HG03139 (cell line): ENCODE data around the gene LAMA5.

Experiments used
- ATAC-seq: cut with Tn5 transposase; IDR thresholded peaks from one replicate; pipeline ENCODE4 v1.9.1; 2021; ENCODE audit not compliant: unreplicated experiment

Gene LAMA5

GRCh38 chr20:62350098-62350628, 16.9 kb downstream of the LAMA5 start:
- ATAC-seq: no peak

DNA sequence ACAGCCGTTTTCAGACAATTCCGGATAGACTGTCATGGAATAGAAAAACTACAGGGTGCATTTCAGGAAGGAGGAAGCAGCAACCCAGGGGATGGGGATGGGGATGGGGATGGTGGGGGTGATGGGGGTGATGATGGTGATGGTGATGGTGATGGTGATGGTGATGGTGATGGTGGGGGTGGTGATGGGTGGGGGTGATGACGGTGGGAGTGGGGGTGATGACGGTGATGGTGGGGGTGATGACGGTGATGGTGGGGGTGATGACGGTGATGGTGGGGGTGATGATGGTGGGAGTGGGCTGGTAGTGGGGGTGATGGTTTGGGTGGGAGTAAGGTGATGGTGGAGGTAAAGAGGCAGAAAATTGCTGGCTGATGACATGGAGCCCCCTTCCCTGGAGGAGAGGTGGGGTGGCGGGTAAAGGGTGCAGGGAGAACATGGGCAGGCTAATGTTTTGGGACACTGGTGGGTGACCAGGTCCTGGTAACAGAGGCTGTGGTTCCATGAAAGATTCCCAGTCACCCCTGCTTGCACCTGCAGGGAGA, 17.5 kb downstream of the LAMA5 start:
- no peak for ATAC-seq

- ATAC-seq: no peak
Observed at GRCh38 chr20:62348604-62349003, 18.5 kb downstream of the LAMA5 start.

GRCh38 chr20:62347445-62347844, 19.7 kb downstream of the LAMA5 start:
- ATAC-seq: no peak

- no peak for ATAC-seq
Observed at GRCh38 chr20:62347151-62347404, 20.0 kb downstream of the LAMA5 start.

- ATAC-seq: no peak
Observed at GRCh38 chr20:62346398-62347150, 20.5 kb downstream of the LAMA5 start.

DNA sequence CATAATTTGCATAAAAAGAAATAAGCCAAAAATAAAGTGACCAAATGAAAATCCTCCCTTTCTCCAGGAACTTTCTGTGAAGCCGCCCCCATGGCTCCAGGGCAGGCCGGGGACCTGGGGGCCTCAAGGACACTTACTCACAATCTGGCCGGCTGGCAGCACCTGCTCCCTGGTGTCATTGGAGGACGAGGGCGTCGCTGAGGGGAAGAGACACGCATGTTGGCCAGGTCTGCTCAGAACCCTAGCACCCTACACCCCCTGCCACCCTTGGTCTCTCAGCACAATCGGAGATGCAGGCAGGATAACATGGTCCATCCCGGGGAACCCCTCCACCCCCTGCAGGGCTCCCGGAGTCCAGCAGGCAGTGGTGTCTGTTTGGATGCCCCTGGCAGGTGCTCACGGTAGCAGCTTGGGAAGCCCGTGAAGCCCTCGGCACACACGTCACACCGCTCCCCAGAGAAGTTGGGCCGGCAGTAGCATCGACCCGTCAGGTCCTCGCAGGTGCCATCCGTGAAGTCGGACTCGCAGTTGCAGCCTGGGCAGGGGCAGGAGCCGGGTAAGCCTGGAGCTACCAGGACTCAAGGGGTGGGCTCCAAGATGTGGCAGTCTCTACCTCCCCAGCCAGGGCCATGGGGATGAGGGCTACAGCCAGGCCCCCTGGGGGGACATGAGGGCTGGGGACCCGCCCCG, 21.3 kb downstream of the LAMA5 start:
- no peak for ATAC-seq

GRCh38 chr20:62344782-62345181, 22.3 kb downstream of the LAMA5 start:
- no peak for ATAC-seq

- ATAC-seq: no peak
Observed at GRCh38 chr20:62344092-62344491, 23.0 kb downstream of the LAMA5 start.

DNA sequence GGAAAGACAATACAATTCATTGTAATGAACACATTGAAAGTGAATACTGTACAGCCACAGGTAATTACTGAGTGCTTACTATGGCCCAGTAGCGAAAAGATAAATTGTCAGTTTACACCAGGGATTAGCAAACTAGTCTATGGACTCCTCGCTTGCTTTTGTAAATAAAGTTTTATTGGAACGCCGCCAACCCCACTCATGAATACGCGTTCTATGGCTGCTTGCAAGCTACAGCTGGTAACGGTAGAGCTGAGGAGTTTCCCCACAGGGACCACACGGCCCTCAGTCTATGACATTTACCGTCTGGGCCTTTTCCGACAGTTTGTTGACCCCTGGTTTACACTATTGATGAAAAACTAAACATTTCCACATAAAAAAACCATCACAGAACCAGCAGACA, 24.2 kb downstream of the LAMA5 start:
- ATAC-seq: no peak

- ATAC-seq: peak; percentile 64
Observed at GRCh38 chr20:62339647-62340062, 27.5 kb downstream of the LAMA5 start.

DNA sequence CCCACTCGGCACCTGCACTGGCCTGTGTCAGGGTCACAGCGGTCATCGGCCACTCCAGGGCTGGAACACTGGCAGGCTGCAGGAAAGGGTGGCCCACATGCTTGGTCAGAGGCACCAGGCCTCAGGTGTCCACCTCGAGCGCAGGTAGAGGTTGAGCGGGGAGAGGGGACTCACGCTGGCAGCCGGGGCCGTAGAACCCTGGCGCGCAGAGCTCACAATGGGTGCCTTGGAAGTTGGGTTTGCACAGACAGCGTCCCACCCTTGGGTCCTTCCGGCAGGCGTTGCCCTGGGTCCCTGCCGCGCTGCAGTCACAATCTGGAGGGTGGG, 28.9 kb downstream of the LAMA5 start:
- ATAC-seq: no peak

- ATAC-seq: peak; percentile 45
Observed at GRCh38 chr20:62337558-62338293, 29.4 kb downstream of the LAMA5 start.

DNA sequence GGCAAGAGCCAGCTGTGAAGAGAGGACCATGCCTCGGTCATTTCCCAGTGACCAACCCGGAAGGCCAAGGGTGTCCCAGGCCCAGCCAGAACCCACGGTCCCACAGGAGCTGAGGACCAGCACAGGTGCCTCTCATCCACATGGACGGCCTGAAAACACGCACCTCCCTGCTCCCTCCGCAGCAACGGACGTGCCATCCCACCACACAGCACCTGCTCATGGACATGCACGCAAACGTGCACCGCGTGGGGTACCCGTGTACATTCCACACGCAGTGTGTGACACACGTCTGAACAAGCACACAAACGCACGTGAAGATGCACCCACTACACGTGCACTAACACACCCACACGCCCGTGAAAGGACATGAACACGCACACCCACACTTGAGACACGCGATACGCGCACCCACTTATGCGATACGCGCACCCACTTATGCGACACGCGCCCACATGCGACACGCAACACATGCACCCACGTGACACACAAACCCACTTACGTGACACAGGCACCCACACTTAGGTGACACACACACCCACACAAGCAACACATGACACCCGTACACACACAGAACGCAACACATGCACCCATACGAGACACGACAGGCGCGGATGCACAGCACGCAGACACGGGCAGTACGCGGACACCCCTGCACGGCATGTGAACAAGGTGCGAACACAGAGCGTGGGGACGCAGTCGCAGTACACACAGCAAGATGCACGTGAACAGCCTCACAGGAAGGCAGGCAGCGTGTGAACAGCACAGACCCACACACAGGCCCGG, 30.1 kb downstream of the LAMA5 start:
- no peak for ATAC-seq

GRCh38 chr20:62336329-62336728, 30.8 kb downstream of the LAMA5 start:
- no peak for ATAC-seq

DNA sequence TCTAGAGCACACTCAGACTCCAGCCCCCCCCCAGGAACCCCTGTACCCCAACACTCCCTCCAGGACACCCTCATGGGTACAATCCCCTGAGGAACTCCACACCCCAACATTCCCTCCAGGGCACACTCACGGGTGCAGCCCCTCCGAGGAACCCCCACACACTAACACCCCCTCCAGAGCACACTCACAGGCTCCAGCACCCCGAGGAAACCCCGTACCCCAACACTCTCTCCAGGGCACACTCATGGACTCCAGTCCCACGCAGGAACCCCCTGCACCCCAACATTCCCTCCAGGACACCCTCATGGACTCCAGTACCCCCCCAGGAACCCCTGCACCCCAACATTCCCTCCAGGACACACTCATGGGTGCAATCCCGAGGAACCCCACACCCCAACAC, 31.6 kb downstream of the LAMA5 start:
- no peak for ATAC-seq

GRCh38 chr20:62334881-62335280, 32.2 kb downstream of the LAMA5 start:
- no peak for ATAC-seq

DNA sequence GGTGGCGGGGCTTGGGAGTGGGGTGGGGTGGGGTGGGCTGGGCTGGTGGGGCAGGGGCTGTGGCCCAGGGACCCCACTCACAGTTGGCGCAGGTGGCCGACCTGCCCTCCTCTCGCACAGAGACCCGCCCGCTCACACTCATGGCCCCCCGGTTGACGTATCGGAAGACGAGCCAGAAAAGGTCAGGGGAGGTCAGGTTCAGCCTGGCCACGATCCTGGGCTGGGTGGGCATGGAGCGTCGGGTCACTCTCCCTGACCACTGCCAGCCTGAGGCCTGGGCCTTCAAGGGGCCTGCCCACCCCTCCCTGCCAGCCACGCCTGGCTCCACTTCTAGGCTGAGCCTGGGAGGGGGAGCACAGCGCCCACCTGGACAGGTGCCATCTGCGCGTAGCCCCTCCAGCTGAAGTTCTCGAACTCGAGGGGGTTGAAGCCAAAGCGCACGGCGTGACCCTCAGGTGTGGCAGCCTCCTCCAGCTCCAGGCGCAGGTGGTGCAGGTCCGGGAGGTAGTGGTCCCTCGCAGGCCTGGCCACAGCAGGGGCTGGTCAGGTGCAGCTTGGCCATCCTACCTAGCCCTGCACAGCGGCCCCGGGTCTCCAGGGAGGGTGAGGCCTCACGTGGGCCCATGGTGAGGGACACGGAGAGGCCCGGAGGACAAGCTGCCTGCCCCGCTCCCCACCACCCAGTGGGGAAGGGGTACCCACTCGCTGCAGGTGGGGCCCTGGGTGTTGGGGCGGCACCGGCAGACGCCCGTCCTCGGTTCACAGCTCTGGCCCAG, 33.1 kb downstream of the LAMA5 start:
- ATAC-seq: no peak

DNA sequence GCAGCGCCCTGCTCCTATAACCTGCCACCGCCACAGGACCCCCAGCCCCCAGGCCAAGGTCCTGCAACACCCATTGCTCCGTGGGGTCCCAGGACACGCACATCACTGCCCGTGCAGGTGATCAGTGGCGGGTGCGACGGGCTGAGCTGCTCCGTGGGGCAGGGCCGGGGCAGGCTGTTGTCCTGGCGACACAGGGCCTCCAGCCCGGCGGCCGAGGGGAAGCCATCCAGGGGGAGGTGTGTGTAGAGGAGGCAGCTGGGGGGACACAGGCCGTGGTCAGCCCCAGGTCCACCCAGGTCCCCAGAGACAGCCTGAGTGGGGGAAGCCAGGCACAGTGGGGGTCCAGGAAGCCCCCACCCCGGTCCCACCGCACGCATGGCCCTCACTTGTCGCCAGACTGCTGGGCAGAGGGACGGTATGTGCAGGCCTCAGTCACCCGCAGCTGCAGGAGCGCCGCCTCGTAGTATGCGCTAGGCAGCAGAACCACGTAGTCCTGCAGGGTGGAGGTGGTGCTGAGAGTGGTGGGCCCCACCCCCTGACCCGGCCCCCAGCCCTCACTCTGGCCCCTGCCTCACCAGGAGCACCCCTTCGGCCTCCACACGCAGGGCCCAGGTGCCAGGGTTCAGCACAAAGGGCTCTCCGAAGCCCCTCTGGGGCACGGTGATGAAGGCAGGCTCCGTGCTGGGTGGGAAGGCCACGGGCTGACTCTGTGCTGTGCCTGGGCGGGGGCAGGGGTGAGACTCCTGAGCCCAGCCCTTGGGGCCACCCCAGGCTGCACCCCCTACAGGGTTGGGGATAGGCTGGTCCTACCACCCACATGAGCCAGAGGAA, 33.9 kb downstream of the LAMA5 start:
- ATAC-seq: no peak
